KMS-11 (cell line): ENCODE results near the gene DZIP1L.

Source experiments
- H2AFZ ChIP-seq: fragments of 200-600 bp; sonication (generic); 2 replicates; pipeline ENCODE4 v1.6.1; 2016; ENCODE audit warnings: antibody characterized with exemption, mixed run types, low read depth
- H3K27ac ChIP-seq: fragments of 200-600 bp; sonication (generic); 2 replicates; pipeline ENCODE4 v1.6.1; 2016; ENCODE audit warnings: mild to moderate bottlenecking, mixed run types
- H3K27me3 ChIP-seq: fragments of 200-600 bp; sonication (generic); 2 replicates; pipeline ENCODE4 v1.6.1; 2017; ENCODE audit warnings: mild to moderate bottlenecking, low read depth, mixed run types, moderate library complexity; ENCODE audit not compliant: insufficient read depth
- H3K36me3 ChIP-seq: fragments of 200-600 bp; sonication (generic); 2 replicates; pipeline ENCODE4 v1.6.1; 2017; ENCODE audit warnings: mild to moderate bottlenecking, mixed run types; ENCODE audit not compliant: insufficient read depth
- H3K4me1 ChIP-seq: fragments of 200-600 bp; sonication (generic); 2 replicates; pipeline ENCODE4 v1.6.1; 2016; ENCODE audit warnings: mild to moderate bottlenecking, low read depth, mixed run types; ENCODE audit not compliant: poor library complexity, severe bottlenecking
- H3K4me2 ChIP-seq: fragments of 200-600 bp; sonication (generic); 2 replicates; pipeline ENCODE4 v1.7.0; 2016; ENCODE audit warnings: mild to moderate bottlenecking, mixed run types
- H3K4me3 ChIP-seq: fragments of 200-600 bp; sonication (generic); IDR thresholded peaks from 2 replicates; pipeline ENCODE4 v1.6.1; 2017; ENCODE audit warnings: low read depth, low read length, mixed read lengths; ENCODE audit not compliant: insufficient read depth
- H3K79me2 ChIP-seq: fragments of 200-600 bp; sonication (generic); 2 replicates; pipeline ENCODE4 v1.6.1; 2016; ENCODE audit warnings: low read depth, mixed run types; ENCODE audit not compliant: insufficient read depth
- H3K9ac ChIP-seq: fragments of 200-600 bp; sonication (generic); 2 replicates; pipeline ENCODE4 v1.6.1; 2016; ENCODE audit warnings: mild to moderate bottlenecking, mixed run types
- H4K20me1 ChIP-seq: fragments of 200-600 bp; sonication (generic); 2 replicates; pipeline ENCODE4 v1.6.1; 2016; ENCODE audit warnings: mild to moderate bottlenecking, mixed run types; ENCODE audit not compliant: insufficient read depth
- TF ChIP-seq, protein P1 (sequence below): fragments of 200-600 bp; sonication (generic); conservative IDR thresholded peaks from 2 replicates; pipeline ENCODE4 v1.6.1; 2017; ENCODE audit warnings: low read depth, mild to moderate bottlenecking, antibody characterized with exemption, low read length, moderate library complexity, mixed read lengths

The DZIP1L gene

DNA sequence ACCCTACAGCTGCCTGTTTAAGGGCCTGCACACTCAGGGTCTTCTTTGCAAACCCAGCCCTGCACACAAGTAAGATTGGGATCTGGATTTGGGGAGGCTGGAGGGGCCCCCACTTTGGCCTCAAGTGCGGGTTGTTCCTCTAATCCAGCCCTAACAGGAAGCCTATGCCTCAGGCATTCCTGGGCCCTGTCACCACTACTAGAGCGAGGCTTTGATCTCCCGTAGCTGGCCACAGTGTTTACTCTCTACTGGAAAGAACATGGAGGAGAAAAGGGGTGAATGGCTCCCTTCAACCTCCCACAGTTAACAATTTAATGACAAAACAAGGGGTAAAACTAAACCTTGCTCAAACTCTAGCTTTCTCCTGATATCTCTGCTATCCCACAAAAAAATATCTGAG lies 48.4 kb downstream of the DZIP1L start:
- H3K9ac ChIP-seq, result no peak overlapping the region
- H2AFZ ChIP-seq, result no peak overlapping the region
- H3K4me3 ChIP-seq, result no peak overlapping the region
- no peak overlapping the region for H3K27ac ChIP-seq
- H3K27me3 ChIP-seq, result no peaks in the 10 kb centered on the region
- no peaks in the 10 kb centered on the region for H3K79me2 ChIP-seq
- H3K4me2 ChIP-seq, result no peak overlapping the region
- H3K4me1 ChIP-seq, result no peaks in the 10 kb centered on the region
- H3K36me3 ChIP-seq, result no peaks in the 10 kb centered on the region
- TF ChIP-seq, protein P1, sequence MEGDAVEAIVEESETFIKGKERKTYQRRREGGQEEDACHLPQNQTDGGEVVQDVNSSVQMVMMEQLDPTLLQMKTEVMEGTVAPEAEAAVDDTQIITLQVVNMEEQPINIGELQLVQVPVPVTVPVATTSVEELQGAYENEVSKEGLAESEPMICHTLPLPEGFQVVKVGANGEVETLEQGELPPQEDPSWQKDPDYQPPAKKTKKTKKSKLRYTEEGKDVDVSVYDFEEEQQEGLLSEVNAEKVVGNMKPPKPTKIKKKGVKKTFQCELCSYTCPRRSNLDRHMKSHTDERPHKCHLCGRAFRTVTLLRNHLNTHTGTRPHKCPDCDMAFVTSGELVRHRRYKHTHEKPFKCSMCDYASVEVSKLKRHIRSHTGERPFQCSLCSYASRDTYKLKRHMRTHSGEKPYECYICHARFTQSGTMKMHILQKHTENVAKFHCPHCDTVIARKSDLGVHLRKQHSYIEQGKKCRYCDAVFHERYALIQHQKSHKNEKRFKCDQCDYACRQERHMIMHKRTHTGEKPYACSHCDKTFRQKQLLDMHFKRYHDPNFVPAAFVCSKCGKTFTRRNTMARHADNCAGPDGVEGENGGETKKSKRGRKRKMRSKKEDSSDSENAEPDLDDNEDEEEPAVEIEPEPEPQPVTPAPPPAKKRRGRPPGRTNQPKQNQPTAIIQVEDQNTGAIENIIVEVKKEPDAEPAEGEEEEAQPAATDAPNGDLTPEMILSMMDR, result no peak
- no peaks in the 10 kb centered on the region for H4K20me1 ChIP-seq

DNA sequence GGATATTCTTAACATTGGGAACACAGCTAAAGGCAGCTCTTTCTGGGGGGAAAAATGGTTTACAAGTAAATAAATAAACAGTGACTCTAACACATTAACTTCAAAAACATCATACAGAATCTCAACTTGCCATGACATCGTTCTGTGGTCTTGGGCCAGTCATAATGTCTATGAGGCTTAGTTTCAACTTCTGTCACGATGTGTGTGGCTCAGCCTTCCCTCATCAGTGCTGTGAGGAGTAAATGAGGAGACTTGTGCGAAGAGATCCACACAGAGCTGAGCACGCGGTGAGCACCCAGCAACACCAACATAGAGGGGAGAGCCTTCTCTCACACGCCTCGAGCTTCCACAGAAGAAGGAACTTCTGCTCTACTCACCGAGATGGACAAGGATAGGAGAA lies 49.0 kb downstream of the DZIP1L start:
- Histone ChIP-seq H3K36me3 (no peaks in the 10 kb centered on the region), H4K20me1 (no peaks in the 10 kb centered on the region), H3K4me3 (no peak overlapping the region), H3K9ac (no peak overlapping the region), H3K79me2 (no peaks in the 10 kb centered on the region), H3K27ac (no peak overlapping the region), H2AFZ (no peak overlapping the region), H3K27me3 (no peaks in the 10 kb centered on the region), H3K4me1 (no peaks in the 10 kb centered on the region), H3K4me2 (no peak overlapping the region)
- TF ChIP-seq, protein P1, result no peak

DNA sequence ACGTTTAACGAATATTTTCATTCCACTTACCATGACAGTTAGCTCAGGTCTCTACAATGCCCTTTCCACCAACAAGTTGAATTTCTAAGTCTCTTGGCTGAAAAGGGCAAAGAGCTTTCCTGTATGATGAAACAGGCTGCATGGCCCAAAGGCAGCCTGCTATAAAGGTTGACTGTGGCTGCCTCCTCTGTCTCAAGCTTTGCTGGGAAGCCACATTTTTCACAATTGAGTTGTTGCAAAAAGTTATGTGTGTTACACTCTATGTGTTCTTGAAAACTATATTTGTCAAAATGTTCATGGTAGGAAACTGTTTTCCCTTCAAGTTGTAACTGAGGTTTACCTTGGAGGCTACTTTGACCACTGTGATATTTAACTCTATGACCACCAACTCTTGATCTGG lies 49.5 kb downstream of the DZIP1L start:
- Histone ChIP-seq H3K36me3 (no peaks in the 10 kb centered on the region), H3K27me3 (no peaks in the 10 kb centered on the region), H3K27ac (no peak overlapping the region), H3K4me2 (no peak overlapping the region), H4K20me1 (no peaks in the 10 kb centered on the region), H3K4me3 (no peak overlapping the region), H3K9ac (no peak overlapping the region), H3K79me2 (no peaks in the 10 kb centered on the region), H3K4me1 (no peaks in the 10 kb centered on the region), H2AFZ (no peak overlapping the region)
- TF ChIP-seq, protein P1, result no peak

DNA sequence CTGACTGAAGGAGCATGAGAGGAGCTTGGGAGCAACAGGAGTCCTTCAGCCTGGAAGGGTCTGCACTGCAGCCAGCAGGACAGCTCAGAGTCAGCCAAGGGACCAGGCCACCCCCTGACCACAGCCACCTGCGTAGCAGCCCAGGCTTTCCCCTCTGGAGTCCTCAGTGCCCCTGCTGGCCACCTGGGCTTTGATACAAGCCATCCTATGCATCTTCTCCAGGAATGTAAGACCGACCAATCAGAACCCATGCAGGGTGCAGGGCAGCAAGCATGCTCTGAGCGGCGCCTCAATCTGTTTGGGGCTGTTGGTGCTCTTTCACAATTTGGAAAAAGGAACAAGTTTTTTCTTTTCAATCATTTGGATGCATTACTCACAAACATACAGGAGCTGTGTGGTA lies 52.0 kb downstream of the DZIP1L start:
- TF ChIP-seq, protein P1, result no peak
- Histone ChIP-seq H3K27me3 (no peaks in the 10 kb centered on the region), H3K4me1 (no peaks in the 10 kb centered on the region), H3K9ac (no peak overlapping the region), H3K36me3 (no peaks in the 10 kb centered on the region), H3K79me2 (no peaks in the 10 kb centered on the region), H4K20me1 (no peaks in the 10 kb centered on the region), H3K27ac (no peak overlapping the region), H3K4me3 (no peak overlapping the region), H3K4me2 (no peak overlapping the region), H2AFZ (no peak overlapping the region)

DNA sequence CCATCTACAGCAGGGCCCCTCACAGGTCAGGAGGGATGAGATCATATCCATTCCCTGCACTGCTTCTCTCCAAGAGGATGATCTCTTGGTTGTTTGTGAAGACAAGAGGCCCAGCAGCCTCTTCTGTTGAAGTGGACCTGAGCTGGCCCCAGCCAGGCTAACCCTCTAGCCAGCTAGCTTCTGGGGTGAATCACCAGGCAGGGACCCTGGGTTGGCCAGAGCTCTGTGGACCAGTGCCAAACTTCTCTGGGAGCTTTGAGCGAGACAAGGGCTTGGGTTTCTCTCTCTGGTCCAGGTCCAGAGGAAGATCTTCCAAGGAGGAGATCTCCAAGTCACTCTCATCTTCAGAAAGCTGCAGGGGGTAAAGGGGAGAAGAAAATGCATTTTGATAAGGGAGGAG lies 52.8 kb downstream of the DZIP1L start:
- H2AFZ ChIP-seq, result no peak overlapping the region
- H3K4me3 ChIP-seq, result no peak overlapping the region
- H3K4me1 ChIP-seq, result no peaks in the 10 kb centered on the region
- no peak overlapping the region for H3K27ac ChIP-seq
- H3K4me2 ChIP-seq, result no peak overlapping the region
- TF ChIP-seq, protein P1, result no peak
- no peaks in the 10 kb centered on the region for H3K27me3 ChIP-seq
- H3K36me3 ChIP-seq, result no peaks in the 10 kb centered on the region
- H3K79me2 ChIP-seq, result no peaks in the 10 kb centered on the region
- H3K9ac ChIP-seq, result no peak overlapping the region
- H4K20me1 ChIP-seq, result no peaks in the 10 kb centered on the region
